ENCODE results near the gene POLL.
"Not testable (repeated sequence)": the region's sequence is repeated elsewhere in the genome, so short reads cannot be mapped to it uniquely, and the experiment has no call there.

POLL gene

DNA sequence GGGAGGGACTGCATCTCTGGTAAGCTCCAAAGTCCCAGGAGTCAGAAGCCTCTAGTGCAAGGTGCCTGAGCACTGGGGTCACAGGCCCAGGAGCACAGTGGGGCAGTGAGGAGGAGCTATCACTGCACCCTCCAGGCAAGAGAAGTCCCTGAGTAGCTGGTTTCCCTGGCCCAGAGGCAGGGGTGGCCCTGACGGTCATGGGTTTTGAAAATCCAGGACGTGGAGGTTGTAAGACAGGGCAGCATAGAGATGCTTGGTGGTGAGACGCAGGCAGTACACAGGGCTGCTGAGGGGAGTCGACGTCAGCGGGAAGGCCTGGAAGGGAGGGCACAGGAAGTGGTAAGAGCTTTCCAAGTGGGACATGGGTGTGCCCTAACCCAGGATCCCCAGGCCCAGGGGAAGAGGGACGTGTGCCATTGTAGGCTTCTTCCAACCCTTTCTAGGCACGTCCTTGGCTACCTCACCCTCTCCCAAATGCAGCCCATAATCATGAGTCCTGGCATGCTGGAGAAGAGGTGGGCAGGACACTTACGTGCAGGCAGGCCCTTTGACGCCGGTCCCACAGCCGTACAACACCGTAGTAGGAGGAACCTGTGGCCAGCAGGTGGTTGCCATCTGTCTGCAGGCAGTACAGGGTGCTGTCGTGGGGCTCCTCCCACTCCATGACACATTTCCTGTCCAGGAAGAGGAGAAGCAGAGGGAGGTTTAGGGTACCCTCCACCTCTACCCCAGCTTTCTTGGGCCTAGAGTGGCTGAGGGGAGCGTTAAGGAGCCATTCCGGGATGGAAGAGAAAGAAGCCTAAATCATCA lies 23.2 kb upstream of the POLL start:
- DNase-seq: no peak

DNA sequence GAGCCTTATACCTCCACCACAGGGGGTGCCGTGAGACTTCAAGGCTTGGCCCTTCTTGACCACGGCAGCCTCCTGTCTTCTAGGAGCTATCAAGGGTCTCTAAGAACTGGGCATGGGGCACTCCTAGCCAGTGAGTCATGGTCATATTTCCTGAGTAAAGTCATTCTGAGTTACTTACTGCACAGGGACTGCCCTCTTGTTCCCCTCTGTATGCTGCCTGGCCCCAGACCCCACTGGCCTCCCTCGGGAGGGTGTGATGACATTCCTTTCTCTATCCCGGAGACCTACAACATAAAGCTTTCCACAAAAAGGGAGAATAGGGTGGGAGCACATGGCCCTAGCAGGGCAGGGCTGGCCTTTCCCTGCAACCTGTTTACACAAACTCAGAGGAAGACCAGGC lies 21.4 kb upstream of the POLL start:
- DNase-seq: no peak

- DNase-seq: no peak
Observed at GRCh38 chr10:101607124-101607523, 19.1 kb upstream of the POLL start.

DNA sequence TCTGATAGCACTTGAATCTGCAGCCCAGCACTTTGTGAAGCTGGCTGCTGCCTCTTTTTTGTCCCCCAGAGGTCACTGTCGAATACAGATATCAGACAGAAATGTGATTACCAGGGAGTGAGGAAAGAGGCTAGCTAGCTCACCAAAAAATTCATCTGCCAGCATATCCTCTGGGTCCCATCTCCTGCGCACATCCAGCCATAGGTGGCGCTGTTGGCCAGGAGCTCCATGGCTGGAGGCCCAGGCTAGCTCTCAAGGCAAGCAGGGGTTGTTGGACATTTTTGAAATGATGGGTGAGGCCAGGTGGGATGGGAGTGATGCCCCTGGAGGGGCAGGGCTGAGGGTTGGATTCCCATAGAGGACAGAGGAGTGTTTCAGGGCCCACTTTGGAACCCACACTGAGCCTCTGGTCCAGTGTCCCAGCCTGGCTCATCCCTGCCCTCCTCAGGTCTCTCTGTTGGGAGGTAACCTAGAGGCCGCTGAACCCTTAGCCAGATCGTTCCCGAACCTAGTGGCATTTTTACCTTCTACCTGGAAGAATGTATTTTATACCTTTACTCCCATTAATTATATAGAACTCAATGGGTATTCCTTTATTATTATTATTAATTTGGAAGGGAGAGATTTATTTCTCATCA lies 14.8 kb upstream of the POLL start:
- peak; percentile 42 for DNase-seq

GRCh38 chr10:101601541-101601940 lies 13.5 kb upstream of the POLL start:
- no peak for DNase-seq

- no peak for DNase-seq
Observed at GRCh38 chr10:101597091-101597900, 9.2 kb upstream of the POLL start.

- DNase-seq: no peak
Observed at GRCh38 chr10:101595591-101596433, 7.8 kb upstream of the POLL start.

GRCh38 chr10:101593331-101593730 lies 5.3 kb upstream of the POLL start:
- not testable (repeated sequence) for DNase-seq

DNA sequence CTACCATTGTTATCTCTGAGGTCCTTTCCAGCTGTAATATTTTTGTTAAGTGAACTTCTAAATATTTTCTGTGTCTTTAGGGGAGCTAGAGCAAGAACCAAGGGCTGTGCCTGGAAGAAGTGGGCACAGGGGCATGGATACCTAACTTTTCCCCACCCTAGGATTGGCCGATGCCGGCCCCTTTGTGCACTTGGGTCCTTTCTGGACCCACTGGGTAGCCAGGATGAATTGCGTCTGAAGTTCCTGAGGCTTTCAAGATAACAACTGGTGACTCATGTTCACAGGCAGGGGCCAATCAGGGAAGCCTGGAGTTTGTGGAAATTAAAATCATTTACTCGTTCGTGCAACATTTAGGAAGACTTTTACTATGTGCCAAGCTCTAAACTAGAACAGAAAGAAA lies 822 bp upstream of the POLL start:
- DNase-seq: no peak

DNA sequence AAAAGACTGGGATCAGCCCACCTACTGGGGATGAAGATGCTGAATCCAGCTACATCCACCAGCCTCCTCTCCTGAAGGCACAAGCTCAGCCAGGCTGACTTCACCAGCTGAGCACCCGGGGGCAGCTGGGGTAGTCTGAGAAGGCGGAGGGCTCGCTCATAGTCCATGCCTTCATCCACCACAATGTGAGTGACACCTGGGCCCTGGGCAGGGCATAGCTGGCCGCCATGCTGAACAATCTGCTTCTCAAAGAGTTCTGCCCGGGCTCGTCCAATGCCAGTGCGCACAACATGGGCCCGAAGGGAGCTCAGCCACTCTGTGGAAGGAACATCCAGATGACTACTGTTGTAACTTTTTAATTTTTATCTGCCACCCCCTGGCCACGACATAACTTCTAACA lies 2.2 kb downstream of the POLL start:
- DNase-seq: no peak

DNA sequence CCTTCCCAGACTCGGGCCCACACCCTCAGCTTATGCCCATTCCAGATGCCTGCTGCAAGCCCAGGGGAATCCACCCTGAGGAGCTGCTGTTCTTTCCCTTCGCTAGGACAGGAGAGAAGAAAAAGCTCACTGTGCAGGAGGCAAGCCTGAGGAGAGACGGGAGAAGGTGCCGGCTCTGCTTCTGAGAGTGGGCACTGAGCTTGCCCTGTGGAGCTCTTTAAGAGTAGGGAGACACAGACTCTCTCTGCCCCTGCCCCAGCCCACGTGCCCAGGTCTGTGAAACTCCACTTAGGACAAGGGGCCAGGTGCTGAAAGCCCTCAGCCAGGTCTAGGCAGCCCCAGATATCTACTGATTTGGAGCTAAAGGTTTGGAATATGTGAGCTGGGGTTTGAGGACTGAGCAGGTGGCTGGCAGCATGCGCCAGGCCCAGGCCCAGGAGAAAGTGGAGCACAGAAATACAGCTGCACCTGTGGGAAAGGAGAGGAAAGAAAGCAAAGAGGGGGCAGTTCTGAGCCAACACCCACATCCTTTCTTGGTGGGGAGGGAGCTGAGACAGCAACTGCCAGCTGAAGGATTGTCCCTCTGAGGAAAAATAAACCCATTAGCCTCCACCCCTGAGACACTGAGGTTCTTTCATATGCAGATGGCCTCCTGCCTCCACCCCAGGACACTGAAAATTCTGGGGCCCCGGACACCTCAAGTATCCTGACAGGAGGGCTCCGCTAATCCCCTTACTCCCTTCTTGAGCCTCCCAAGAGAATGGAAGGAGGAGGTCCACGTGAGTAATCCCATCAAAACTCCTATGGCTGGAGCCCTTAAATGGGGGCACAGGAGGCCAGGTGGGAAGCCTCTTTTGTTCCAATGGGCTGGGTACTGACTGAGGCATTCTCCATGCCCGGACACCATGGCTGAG lies 7.3 kb downstream of the POLL start:
- DNase-seq: no peak

- no peak for DNase-seq
Observed at GRCh38 chr10:101579516-101579870, 8.6 kb downstream of the POLL start.

GRCh38 chr10:101578803-101579515 lies 9.1 kb downstream of the POLL start:
- no peak for DNase-seq

DNA sequence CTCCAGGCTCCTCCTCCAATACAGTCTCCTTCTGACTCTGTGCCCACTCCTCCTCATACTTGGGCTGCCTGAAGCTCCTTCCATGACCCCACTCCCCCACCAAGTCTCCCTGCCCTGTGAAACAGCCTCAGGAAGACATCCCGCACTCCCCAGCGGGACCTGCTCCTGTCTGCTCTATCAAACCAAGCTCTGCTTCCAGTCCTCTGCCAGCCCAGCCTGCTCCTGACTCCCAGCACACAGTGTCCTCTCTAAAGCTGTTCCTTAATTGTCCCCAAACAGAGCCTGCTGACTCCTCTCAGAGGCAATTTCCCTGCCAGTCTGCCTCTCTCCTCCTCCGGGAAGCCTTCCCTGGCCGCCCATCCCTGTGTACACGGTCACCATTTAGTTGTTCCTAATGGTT lies 9.9 kb downstream of the POLL start:
- DNase-seq: no peak

- no peak for DNase-seq
Observed at GRCh38 chr10:101577121-101577871, 10.8 kb downstream of the POLL start.

DNA sequence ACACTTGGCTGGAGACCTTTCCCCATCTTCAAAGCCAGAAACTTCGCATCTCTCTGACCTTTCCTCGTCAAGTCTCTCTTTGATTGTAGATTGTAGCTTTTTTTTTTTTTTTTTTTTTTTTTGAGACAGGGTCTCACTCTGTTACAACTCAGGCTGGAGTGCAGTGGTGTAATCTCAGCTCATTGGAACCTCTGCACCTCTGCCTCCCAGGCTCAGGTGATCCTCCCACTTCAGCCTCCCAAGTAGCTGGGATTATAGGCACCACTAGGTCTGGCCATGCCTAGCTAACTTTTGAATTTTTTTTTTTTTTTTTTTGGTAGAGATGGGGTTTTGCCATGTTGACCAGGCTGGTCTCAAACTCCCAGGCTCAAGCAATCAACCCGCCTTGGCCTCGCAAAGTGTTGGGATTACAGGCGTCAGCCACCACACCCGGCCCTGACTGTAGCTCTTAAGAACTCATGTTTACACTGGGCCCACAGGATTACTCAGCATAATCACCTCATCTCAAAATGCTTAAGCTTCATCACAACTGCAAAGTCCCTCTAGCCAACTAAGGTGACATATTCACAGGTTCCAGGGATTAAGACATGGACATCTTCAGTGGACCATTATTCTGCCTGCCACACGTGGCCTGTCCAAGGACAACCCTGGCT lies 11.7 kb downstream of the POLL start:
- no peak for DNase-seq

DNA sequence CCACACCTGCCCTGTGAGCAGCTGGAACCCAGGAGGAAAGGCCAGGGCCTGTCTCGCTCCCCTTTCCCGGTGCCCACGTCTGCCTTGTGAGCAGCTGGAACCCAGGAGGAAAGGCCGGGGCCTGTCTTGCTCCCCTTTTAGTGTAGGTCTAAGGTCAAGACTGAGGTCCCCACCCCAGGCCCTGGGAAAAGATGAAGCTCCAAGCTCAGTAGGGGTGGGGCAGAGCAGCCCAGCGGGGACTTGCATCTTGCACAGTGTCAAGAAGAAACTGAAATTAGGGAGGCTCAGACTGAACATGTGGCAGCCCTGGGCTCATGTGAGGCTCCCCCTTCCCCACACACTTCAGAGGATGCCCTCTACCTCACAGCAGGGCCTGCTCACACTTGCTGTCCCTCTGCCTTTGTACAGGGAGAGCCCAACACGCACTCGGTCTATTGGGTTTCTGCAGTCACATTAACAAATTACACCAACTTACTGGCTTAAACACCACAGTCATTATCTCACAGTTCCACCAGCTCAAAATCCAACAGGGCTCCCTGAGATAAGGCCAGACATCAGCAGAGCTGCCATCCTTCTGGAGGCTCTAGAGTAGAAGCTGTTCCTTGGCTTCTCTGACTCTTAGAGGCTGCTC lies 12.4 kb downstream of the POLL start:
- DNase-seq: no peak

- DNase-seq: no peak
Observed at GRCh38 chr10:101575091-101575490, 13.0 kb downstream of the POLL start.
